ELF-1 (cell line): Measurements from ENCODE around the gene EDARADD.
"Not testable (repeated sequence)": the region's sequence is repeated elsewhere in the genome, so short reads cannot be mapped to it uniquely, and the experiment has no call there.

Experiments
- DNase-seq: peaks from one replicate; pipeline ENCODE4 v3.0.0-alpha.2; 2016; ENCODE audit warnings: low read depth, low spot score

Gene EDARADD

GRCh38 chr1:236484310-236484971 lies 90.4 kb downstream of the EDARADD start:
- DNase-seq: no peak

- no peak for DNase-seq
These were observed 92.4 kb downstream of the EDARADD start for GRCh38 chr1:236486356-236487002.

GRCh38 chr1:236489161-236489560 lies 95.1 kb downstream of the EDARADD start:
- DNase-seq: not testable (repeated sequence)

- no peak for DNase-seq
These were observed 95.8 kb downstream of the EDARADD start for GRCh38 chr1:236489710-236490377.

- DNase-seq: no peak
These were observed 97.5 kb downstream of the EDARADD start for GRCh38 chr1:236491469-236492136.

- DNase-seq: no peak
These were observed 98.3 kb downstream of the EDARADD start for GRCh38 chr1:236492378-236492777.

- DNase-seq: no peak
These were observed 100.0 kb downstream of the EDARADD start for GRCh38 chr1:236494082-236494481.

- DNase-seq: no peak
These were observed 100.7 kb downstream of the EDARADD start for GRCh38 chr1:236494586-236495466.

GRCh38 chr1:236495467-236496112 lies 101.5 kb downstream of the EDARADD start:
- no peak for DNase-seq

GRCh38 chr1:236497908-236498307 lies 103.8 kb downstream of the EDARADD start:
- DNase-seq: no peak

- no peak for DNase-seq
These were observed 107.0 kb downstream of the EDARADD start for GRCh38 chr1:236501093-236501492.

- DNase-seq: no peak
These were observed 108.5 kb downstream of the EDARADD start for GRCh38 chr1:236502579-236502971.

GRCh38 chr1:236502972-236503639 lies 109.0 kb downstream of the EDARADD start:
- peak; percentile 82 for DNase-seq

GRCh38 chr1:236504338-236504737 lies 110.3 kb downstream of the EDARADD start:
- DNase-seq: not testable (repeated sequence)

- no peak for DNase-seq
These were observed 113.1 kb downstream of the EDARADD start for GRCh38 chr1:236507022-236507700.

GRCh38 chr1:236508593-236509027 lies 114.5 kb downstream of the EDARADD start:
- no peak for DNase-seq

- DNase-seq: no peak
These were observed 115.1 kb downstream of the EDARADD start for GRCh38 chr1:236509203-236509602.

- DNase-seq: no peak
These were observed 115.7 kb downstream of the EDARADD start for GRCh38 chr1:236509647-236510401.
